Measurements from ENCODE around the gene DSCAML1.

Gene DSCAML1

GRCh38 chr11:117831661-117832415, 34.8 kb upstream of the DSCAML1 start:
- DNase-seq, result no peak

- no peak for DNase-seq
Observed at GRCh38 chr11:117830674-117831351, 33.8 kb upstream of the DSCAML1 start.

GRCh38 chr11:117830072-117830471, 33.1 kb upstream of the DSCAML1 start:
- DNase-seq, result no peak

- no peak for DNase-seq
Observed at GRCh38 chr11:117829369-117829725, 32.3 kb upstream of the DSCAML1 start.

GRCh38 chr11:117828611-117829368, 31.8 kb upstream of the DSCAML1 start:
- DNase-seq, result peak; percentile 73 to 85

GRCh38 chr11:117827521-117828511, 30.8 kb upstream of the DSCAML1 start:
- peak; percentile 36 to 45 for DNase-seq

- no peak for DNase-seq
Observed at GRCh38 chr11:117826832-117827231, 29.8 kb upstream of the DSCAML1 start.

- no peak for DNase-seq
Observed at GRCh38 chr11:117826190-117826570, 29.2 kb upstream of the DSCAML1 start.

GRCh38 chr11:117825538-117826189, 28.6 kb upstream of the DSCAML1 start:
- peak in 1 of 2 donors; percentile 10 for DNase-seq

- peak in 1 of 2 donors; percentile 12 for DNase-seq
Observed at GRCh38 chr11:117824571-117825537, 27.8 kb upstream of the DSCAML1 start, which contains the start of gene FXYD2. Gene FXYD2, minus strand, starts transcription at chr11:117824744. Its CDS starts 66 bp downstream, at chr11:117824678.

- DNase-seq, result peak in 1 of 2 donors; percentile 11
Observed at GRCh38 chr11:117823946-117824420, 27.0 kb upstream of the DSCAML1 start.

GRCh38 chr11:117823294-117823945, 26.4 kb upstream of the DSCAML1 start:
- peak; percentile 56 to 59 for DNase-seq

- peak; percentile 50 to 57 for DNase-seq
Observed at GRCh38 chr11:117822074-117823033, 25.3 kb upstream of the DSCAML1 start.

GRCh38 chr11:117821431-117821830, 24.4 kb upstream of the DSCAML1 start:
- DNase-seq, result no peak

- DNase-seq, result no peak
Observed at GRCh38 chr11:117820516-117820915, 23.5 kb upstream of the DSCAML1 start.

GRCh38 chr11:117820071-117820470, 23.1 kb upstream of the DSCAML1 start:
- DNase-seq, result no peak

- DNase-seq, result peak in 1 of 2 donors; percentile 58
Observed at GRCh38 chr11:117819096-117820040, 22.4 kb upstream of the DSCAML1 start.

Data from CD4-positive, alpha-beta T cell treated with Interleukin-4 for 1 hour (primary cell).